Skin of body (tissue), 2 donors: ENCODE data around the gene NSF. TPM values are rescaled to one million over a fixed set of nuclear protein-coding genes. Genes with fewer than 3 reads are reported as not detected.
"Not testable (repeated sequence)": the region's sequence is repeated elsewhere in the genome, so short reads cannot be mapped to it uniquely, and the experiment has no call there.

Source experiments
- DNase-seq: peaks from one replicate; lab custom pipeline; 2025; lab: John Stamatoyannopoulos, UW
- total RNA-seq: library from RNA; depleted of rRNA; stranded (reverse); fragments of >200 nt; gene quantifications from one replicate; pipeline ENCODE4 v1.2.3, GENCODE V29; 2014

The NSF gene
- total RNA-seq, 1 donor from 2014 or later: 26.4 TPM

GRCh38 chr17:46756081-46756735, 165.7 kb downstream of the NSF start:
- no peak for DNase-seq

- DNase-seq: no peak
These were observed 166.4 kb downstream of the NSF start for GRCh38 chr17:46756861-46757260.

GRCh38 chr17:46757588-46757987, 167.1 kb downstream of the NSF start:
- not testable (repeated sequence) for DNase-seq

GRCh38 chr17:46758614-46759013, 168.1 kb downstream of the NSF start:
- no peak for DNase-seq

- no peak for DNase-seq
These were observed 168.7 kb downstream of the NSF start for GRCh38 chr17:46759141-46759540.

- no peak for DNase-seq
These were observed 172.9 kb downstream of the NSF start for GRCh38 chr17:46763416-46763815.

GRCh38 chr17:46764000-46764708, 173.7 kb downstream of the NSF start:
- no peak for DNase-seq

GRCh38 chr17:46764709-46765401, 174.4 kb downstream of the NSF start:
- DNase-seq: no peak

- no peak for DNase-seq
These were observed 175.0 kb downstream of the NSF start for GRCh38 chr17:46765453-46765852.

- no peak for DNase-seq
These were observed 176.3 kb downstream of the NSF start for GRCh38 chr17:46766493-46767491.

GRCh38 chr17:46768540-46768870, 178.0 kb downstream of the NSF start:
- no peak for DNase-seq

GRCh38 chr17:46768896-46769295, 178.4 kb downstream of the NSF start:
- DNase-seq: not testable (repeated sequence)

GRCh38 chr17:46769531-46770438, 179.3 kb downstream of the NSF start:
- no peak for DNase-seq

GRCh38 chr17:46770439-46770817, 180.0 kb downstream of the NSF start:
- DNase-seq: no peak

- DNase-seq: no peak
These were observed 180.5 kb downstream of the NSF start for GRCh38 chr17:46770818-46771560.

- DNase-seq: no peak
These were observed 181.3 kb downstream of the NSF start for GRCh38 chr17:46771561-46772474.

- DNase-seq: no peak
These were observed 182.2 kb downstream of the NSF start for GRCh38 chr17:46772475-46773220.

GRCh38 chr17:46773221-46773605, 182.7 kb downstream of the NSF start:
- DNase-seq: no peak
